ENCODE data around the gene MAD1L1. TPM values are rescaled to one million over a fixed set of nuclear protein-coding genes. Genes with fewer than 3 reads are reported as not detected.

MAD1L1 gene
- total RNA-seq, 1 experiment from 2014 or later: 38.5 TPM

- Histone ChIP-seq H3K9me2 (ENCODE audit: insufficient read depth) (no peaks in the 10 kb centered on the region), H3K27ac (ENCODE audit: low read depth, low read length) (no peak overlapping the region), H4K20me1 (ENCODE audit: insufficient read depth) (no peaks in the 10 kb centered on the region), H3K36me3 (ENCODE audit: control insufficient read depth in 1 of 2, insufficient read depth in 2 of 2, low read length in 2 of 2) (no peaks in the 10 kb centered on the region), H3K79me2 (ENCODE audit: insufficient read depth, low read length) (no peaks in the 10 kb centered on the region), H3K4me1 (ENCODE audit: control insufficient read depth in 1 of 2, insufficient read depth in 2 of 2, low read length in 2 of 2) (peaks cover 4 to 5% of the 10 kb centered on the region in 2 experiments; a peak in 3 of 4 replicates), H2AFZ (ENCODE audit: low read depth, low read length, poor library complexity, severe bottlenecking) (no peak overlapping the region), H3K9me3 (ENCODE audit: control insufficient read depth in 1 of 2, insufficient read depth in 1 of 2, low read depth in 1 of 2, low read length in 2 of 2) (no peaks in the 10 kb centered on the region), H3K27me3 (ENCODE audit: insufficient read depth, low read length) (no peaks in the 10 kb centered on the region), H3K9ac (ENCODE audit: low read length) (no peak overlapping the region), H3K4me3 (replicated peaks in 1 of 2; ENCODE audit: low read depth in 1 of 2, low read length in 2 of 2) (no peak overlapping the region), H3K4me2 (ENCODE audit: low read length) (no peak overlapping the region)
- ChIA-PET POLR2A (no interaction called here), RAD21 (ENCODE audit: low non-redundant PET in 1 of 2, low total read pairs in 2 of 2, uncharacterized antibody in 2 of 2, unreplicated experiment in 2 of 2) (no interaction called here), CTCF (no interaction called here)
- no peak for TF ChIP-seq CBX3 (IDR thresholded peaks at IDR 0.05; ENCODE audit: low read depth)
- no peak for TF ChIP-seq YY1 (IDR thresholded peaks at IDR 0.05; ENCODE audit: extremely low read depth, insufficient replicate concordance, low read depth, low read length)
- TF ChIP-seq TCF7L2 (IDR thresholded peaks at IDR 0.05; ENCODE audit: borderline replicate concordance, extremely low read depth, insufficient read depth, insufficient read length): no peak
- TF ChIP-seq RAD21 (IDR thresholded peaks at IDR 0.05; ENCODE audit: low read depth): no peak
- no peak for TF ChIP-seq CEBPB (IDR thresholded peaks at IDR 0.05; ENCODE audit: low read depth)
- TF ChIP-seq EGR1 (IDR thresholded peaks at IDR 0.05; ENCODE audit: low read depth): no peak
- no peak for TF ChIP-seq REST (IDR thresholded peaks at IDR 0.05; ENCODE audit: low read depth)
- TF ChIP-seq ZFX (IDR thresholded peaks at IDR 0.05): no peak
- no peak for TF ChIP-seq EZH2 (IDR thresholded peaks at IDR 0.05)
- no peak for TF ChIP-seq EZH2phosphoT487 (IDR thresholded peaks at IDR 0.05; ENCODE audit: borderline replicate concordance)
- TF ChIP-seq ATF3 (IDR thresholded peaks at IDR 0.05): no peak
- no peak for TF ChIP-seq SRF (IDR thresholded peaks at IDR 0.05; ENCODE audit: low read depth)
- TF ChIP-seq SIN3A (IDR thresholded peaks at IDR 0.05; ENCODE audit: low read depth): no peak
- no peak for TF ChIP-seq ZBTB33 (IDR thresholded peaks at IDR 0.05; ENCODE audit: extremely low read depth, insufficient replicate concordance, low read length)
- no peak for TF ChIP-seq POLR2AphosphoS5 (IDR thresholded peaks at IDR 0.05; ENCODE audit: low read depth, low read length)
- TF ChIP-seq SP1 (IDR thresholded peaks at IDR 0.05; ENCODE audit: low read depth): no peak
- DNase-seq (ENCODE audit: low read depth, low spot score): no peak
- no TSS peak for BruUV-seq (replicated peaks)
- intact Hi-C loops (cut with micrococcal nuclease): no loop called here
- no peak for ATAC-seq
These were observed 287.2 kb downstream of the MAD1L1 start for GRCh38 chr7:1945558-1945957.
